ENCODE measurements around the gene ULBP2.
"Not testable (repeated sequence)": the region's sequence is repeated elsewhere in the genome, so short reads cannot be mapped to it uniquely, and the experiment has no call there.

- not testable (repeated sequence) for TF ChIP-seq CHD2 (IDR thresholded peaks at IDR 0.05; ENCODE audit: low read length, partially characterized antibody); CTCF (IDR thresholded peaks at IDR 0.05); RARB (CRISPR knock-in tag; IDR thresholded peaks at IDR 0.05); MAX (IDR thresholded peaks at IDR 0.05); TP53 (CRISPR knock-in tag; IDR thresholded peaks at IDR 0.05); REST (IDR thresholded peaks at IDR 0.05); PBX3 (IDR thresholded peaks at IDR 0.05); USF2 (IDR thresholded peaks at IDR 0.05)
Observed at GRCh38 chr6:149974394-149974793, 32.6 kb downstream of the ULBP2 start.
